NB4 (cell line): ENCODE results near the gene APCDD1.
"Not testable (repeated sequence)": the region's sequence is repeated elsewhere in the genome, so short reads cannot be mapped to it uniquely, and the experiment has no call there.

Experiments
- DNase-seq: peaks from one replicate; pipeline ENCODE4 v3.0.0; 2010; ENCODE audit warnings: low read depth
- H3K4me3 ChIP-seq: one replicate; pipeline ENCODE4 v1.5.1; 2011; ENCODE audit warnings: mild to moderate bottlenecking, low read depth, low read length, moderate library complexity
- MAX ChIP-seq: IDR thresholded peaks from 2 replicates; pipeline ENCODE4 v1.6.1; 2011; ENCODE audit warnings: low read depth, low read length
- MYC ChIP-seq: IDR thresholded peaks from 2 replicates; pipeline ENCODE4 v1.6.1; 2011; ENCODE audit warnings: low read depth, low read length
- POLR2A ChIP-seq: IDR thresholded peaks from 2 replicates; pipeline ENCODE4 v1.6.1; 2011; ENCODE audit warnings: mild to moderate bottlenecking; ENCODE audit not compliant: insufficient read length; ENCODE audit errors: extremely low read depth
- TF ChIP-seq, protein P1 (sequence below): IDR thresholded peaks from one replicate; pipeline ENCODE4 v1.5.1; 2012; ENCODE audit warnings: low read depth, low read length

The APCDD1 gene

DNA sequence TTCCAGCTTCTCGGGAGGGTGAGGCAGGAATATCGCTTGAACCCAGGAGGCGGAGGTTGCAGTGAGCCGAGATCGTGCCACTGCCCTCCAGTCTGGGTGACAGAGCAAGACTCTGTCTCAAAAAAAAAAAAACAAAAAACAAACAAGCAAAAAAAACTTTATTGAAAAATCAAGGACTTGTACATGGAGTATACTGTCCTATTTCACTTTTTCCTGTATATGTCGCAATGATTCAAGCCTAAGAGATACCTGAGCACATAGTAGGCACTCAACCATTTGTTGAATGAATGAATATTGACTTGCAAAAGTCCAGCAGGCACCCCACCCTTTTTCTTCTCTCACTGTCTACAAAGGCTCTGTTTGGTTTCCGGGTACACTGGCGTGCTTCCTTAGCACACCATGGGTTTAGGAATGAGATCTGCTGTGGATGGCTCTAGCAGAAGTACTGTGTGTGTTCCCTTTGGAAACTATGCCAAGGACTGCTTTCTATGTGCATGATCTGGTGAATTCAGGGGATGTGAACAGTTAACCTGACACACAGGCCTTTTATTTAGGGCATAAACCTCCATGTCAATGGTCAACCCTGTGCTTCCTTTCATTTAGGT is 6.1 kb downstream of the APCDD1 start:
- no peak for DNase-seq
- TF ChIP-seq, protein P1, sequence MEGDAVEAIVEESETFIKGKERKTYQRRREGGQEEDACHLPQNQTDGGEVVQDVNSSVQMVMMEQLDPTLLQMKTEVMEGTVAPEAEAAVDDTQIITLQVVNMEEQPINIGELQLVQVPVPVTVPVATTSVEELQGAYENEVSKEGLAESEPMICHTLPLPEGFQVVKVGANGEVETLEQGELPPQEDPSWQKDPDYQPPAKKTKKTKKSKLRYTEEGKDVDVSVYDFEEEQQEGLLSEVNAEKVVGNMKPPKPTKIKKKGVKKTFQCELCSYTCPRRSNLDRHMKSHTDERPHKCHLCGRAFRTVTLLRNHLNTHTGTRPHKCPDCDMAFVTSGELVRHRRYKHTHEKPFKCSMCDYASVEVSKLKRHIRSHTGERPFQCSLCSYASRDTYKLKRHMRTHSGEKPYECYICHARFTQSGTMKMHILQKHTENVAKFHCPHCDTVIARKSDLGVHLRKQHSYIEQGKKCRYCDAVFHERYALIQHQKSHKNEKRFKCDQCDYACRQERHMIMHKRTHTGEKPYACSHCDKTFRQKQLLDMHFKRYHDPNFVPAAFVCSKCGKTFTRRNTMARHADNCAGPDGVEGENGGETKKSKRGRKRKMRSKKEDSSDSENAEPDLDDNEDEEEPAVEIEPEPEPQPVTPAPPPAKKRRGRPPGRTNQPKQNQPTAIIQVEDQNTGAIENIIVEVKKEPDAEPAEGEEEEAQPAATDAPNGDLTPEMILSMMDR, result no peak
- no peak for TF ChIP-seq MAX
- TF ChIP-seq MYC, result no peak
- TF ChIP-seq POLR2A, result no peak
- no peak overlapping the region for H3K4me3 ChIP-seq

DNA sequence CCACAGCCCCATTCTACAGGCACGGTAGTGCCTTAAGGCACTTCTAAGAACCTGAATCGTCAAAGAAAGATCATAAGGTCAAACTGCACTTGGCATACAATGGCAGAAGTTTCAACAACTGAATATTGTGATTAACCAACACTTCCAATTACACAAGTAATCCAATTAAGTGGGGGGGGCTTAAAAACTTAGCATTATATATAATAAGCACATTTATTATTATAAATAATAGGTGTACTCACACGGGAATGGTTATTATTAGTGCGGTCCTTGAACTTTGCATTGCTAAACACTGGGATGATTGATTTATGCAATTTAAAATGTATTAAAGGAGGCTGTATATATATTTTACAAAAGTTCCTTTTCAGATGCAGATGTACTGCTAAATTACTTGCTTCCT is 7.6 kb downstream of the APCDD1 start:
- no peak for TF ChIP-seq MAX
- TF ChIP-seq, protein P1, result no peak
- TF ChIP-seq POLR2A, result no peak
- TF ChIP-seq MYC, result no peak

GRCh38 chr18:10462597-10462996 is 8.2 kb downstream of the APCDD1 start:
- H3K4me3 ChIP-seq, result no peak overlapping the region
- TF ChIP-seq MAX, result no peak
- TF ChIP-seq POLR2A, result no peak
- TF ChIP-seq MYC, result no peak
- TF ChIP-seq, protein P1, result no peak
- DNase-seq, result no peak

More for the DNA sequence above, 7.6 kb downstream of the APCDD1 start:
- DNase-seq, result no peak
- no peak overlapping the region for H3K4me3 ChIP-seq

DNA sequence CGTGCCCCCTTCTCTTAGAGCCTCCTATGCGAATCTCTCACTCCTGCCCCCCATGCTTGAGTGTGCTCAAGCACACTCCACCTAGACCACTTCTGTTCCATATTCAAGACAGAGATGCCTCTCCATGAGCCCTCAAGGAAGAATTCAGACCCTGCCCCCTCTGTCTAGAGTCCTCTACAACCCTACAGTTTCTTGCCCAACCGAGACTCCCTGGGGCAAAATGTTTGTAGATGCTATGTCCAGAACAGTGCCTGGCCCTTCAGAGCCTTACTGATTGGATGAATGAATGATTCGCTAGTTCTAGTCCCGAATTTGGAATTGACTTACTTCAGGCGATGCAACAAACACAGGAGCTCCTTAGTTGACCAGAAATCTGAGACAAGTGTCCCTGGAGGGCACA is 8.7 kb downstream of the APCDD1 start:
- no peak overlapping the region for H3K4me3 ChIP-seq
- no peak for TF ChIP-seq MAX
- TF ChIP-seq MYC, result no peak
- TF ChIP-seq, protein P1, result no peak
- no peak for TF ChIP-seq POLR2A
- no peak for DNase-seq

DNA sequence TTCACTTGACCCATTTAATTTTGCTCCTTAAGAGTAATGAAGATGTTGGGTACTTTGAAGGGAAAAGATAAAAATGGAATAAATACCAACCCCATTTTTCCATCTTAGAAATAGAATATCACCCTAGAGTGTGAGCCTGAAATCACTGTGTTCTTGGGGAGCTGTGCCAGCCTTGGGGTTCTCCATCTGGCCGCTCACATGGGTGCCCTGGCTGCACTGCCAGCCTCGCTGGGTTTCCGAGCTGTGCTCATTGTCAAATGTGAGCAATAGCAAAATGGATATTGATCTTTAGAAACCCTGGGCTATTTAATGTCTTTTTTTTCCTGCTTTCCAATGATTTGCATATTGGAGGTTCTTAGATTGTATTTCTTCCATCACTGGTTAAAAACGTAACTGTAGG is 9.3 kb downstream of the APCDD1 start:
- no peak overlapping the region for H3K4me3 ChIP-seq
- DNase-seq, result no peak
- TF ChIP-seq, protein P1, result no peak
- no peak for TF ChIP-seq MYC
- no peak for TF ChIP-seq MAX
- no peak for TF ChIP-seq POLR2A

DNA sequence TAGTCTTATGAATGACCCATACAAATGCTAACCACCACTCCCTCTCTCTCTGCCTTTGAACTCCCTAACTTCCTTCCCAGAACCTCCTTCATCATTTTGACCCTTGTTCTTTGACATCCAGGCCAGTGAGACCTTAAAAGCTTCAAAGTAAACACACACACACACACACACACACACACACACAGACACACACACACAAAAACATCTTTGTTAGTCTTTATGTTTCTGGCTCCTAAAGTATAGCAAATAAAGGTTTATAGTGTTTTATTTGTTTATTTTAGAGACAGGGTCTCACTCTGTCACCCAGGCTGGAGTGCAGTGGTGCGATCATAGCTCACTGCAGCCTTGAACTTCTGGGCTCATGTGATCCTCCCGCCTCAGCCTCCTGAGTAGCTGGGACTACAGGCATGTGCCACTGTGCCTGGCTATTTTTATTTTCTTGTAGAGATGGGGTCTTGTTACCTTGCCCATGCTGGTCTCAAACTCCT is 9.8 kb downstream of the APCDD1 start:
- not testable (repeated sequence) for DNase-seq, H3K4me3 ChIP-seq
